ENCODE data around the gene SPAG9.
"Not testable (repeated sequence)": the region's sequence is repeated elsewhere in the genome, so short reads cannot be mapped to it uniquely, and the experiment has no call there.

The SPAG9 gene

DNA sequence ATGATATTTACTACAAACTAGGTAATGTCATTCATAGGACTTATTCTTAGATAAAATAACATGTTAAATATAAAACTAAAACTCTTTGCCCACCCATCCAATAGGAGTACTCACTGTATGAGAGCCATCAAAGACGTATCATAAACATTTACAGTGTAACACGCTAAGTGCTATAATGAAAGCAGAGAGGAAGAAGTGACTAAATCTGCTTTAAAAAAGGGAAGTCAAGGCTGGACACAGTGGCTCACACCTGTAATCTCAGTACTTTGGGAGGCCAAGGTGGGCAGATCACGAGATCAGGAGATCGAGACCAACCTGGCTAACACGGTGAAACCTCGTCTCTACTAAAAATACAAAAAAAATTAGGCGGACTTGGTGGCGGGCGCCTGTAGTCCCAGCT lies 32.4 kb downstream of the SPAG9 start:
- DNase-seq (ENCODE audit: low read depth), result no peak

DNA sequence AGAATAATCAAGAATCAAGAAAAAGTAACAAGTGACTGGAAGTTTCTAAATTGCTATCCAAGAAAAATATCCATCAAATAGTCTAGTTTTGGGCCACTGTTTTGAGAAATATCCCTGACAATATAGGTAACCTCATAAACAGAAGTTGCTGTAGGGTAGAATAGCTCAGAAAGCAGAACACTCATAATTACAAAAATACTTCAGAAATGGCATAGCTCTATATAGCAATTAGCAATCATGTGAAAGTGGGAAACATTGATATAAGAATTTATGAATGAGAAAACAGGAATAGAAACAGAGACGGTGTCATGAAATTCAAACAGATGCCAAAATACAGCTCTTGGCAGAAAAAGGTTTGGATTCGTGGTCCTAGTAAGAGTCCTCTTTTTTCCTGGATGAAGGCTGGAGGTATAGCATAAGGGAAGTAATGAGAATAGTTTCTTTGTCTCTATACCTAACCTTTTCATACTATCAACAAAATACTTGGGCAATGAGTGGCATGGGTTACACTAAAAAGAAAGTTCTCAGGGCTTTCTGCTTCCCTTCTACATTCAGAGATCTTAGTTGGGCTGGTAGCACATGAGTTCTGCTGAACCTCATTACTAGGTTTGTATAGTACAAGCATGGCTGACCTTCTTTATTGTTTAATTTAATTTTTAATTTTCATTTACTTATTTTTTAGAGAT lies 33.5 kb downstream of the SPAG9 start:
- DNase-seq (ENCODE audit: low read depth), result no peak

DNA sequence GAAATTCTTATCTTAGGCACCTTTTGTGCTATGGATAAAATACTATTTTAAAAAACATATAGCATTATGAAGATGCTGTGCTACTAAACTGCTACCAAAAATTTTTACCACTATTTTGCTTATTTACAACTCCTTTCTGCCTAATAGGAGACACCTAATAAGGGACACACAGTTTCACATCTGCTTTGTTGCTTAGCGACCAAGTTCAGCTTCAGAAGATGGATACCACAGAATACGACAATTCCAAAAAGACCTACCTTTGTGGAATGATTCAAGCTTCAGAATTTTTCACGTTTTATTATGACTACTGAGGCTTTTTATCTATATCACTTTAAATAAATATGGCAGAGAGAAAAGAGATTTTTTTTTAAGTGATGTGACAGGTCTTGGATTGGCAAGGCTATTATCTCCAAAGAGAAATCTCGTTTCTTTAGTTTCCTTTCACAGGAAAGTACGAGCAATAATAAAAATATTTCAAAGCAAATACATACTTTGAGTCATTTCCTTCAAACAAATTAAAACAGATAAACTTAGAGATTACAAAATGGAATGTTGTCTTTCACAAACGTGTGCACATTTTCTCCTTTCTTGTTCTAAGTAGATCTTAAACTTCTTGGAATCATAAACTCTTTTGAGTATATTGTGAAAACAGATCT lies 35.4 kb downstream of the SPAG9 start:
- DNase-seq (ENCODE audit: low read depth), result no peak

- no peak for DNase-seq (ENCODE audit: low read depth)
Observed at GRCh38 chr17:51083981-51084380, 36.7 kb downstream of the SPAG9 start.

DNA sequence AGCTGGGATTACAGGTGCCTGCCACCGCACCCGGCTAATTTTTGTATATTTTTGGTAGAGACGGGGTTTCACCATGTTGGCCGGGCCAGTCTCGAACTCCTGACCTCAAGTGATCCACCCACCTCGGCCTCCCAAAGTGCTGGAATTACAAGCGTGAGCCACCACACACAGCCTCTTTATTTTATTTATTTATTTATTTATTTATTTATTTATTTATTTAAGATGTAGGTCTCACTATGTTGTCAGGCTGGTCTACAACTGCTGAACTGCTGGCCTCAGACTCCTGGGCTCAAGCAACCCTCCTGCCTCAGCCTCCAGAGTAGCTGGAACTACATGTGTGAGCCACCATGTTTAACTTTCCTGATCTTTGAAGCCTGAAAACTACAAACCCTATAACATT lies 37.3 kb downstream of the SPAG9 start:
- not testable (repeated sequence) for DNase-seq (ENCODE audit: low read depth)

DNA sequence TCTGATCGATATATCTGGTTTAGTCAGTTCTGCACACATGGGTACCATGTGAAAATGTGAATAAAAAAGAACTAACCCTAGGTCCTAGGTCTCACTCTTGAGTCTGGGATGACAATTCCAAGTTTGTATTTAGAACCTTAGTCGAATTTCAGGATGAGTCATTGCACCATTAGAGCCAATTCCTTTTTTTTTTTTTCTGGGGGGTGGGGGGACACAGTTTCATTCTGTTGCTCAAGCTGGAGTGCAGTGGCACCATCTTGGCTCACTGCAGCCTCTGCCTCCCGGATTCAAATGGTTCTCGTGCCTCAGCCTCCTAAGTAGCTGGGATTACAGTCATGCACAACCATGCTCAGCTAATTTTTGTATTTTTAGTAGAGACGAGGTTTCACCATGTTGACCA lies 41.6 kb downstream of the SPAG9 start:
- DNase-seq (ENCODE audit: low read depth), result no peak

- no peak for DNase-seq (ENCODE audit: low read depth)
Observed at GRCh38 chr17:51078009-51078592, 42.6 kb downstream of the SPAG9 start.

GRCh38 chr17:51076821-51077220 lies 43.8 kb downstream of the SPAG9 start:
- no peak for DNase-seq (ENCODE audit: low read depth)

DNA sequence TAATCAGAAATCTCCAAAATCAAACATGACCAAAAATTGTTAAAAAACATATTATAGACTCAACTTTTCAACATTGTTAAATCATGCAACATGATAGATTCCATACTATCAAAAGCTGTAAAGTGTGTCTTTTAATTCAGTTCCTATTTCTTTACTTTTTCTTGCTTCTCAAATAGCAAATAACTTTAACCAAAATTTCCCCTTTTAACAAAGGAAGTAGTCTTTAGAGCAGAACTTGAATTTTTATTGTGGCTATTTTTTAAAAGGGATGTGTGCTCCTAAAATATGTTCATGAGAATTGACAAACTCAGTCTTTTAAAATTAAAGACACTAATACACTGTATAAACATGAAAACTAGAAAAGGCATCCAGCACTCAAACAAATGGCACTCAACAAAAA lies 49.1 kb downstream of the SPAG9 start:
- no peak for DNase-seq (ENCODE audit: low read depth)

GRCh38 chr17:51065466-51065865 lies 55.2 kb downstream of the SPAG9 start:
- no peak for DNase-seq (ENCODE audit: low read depth)

DNA sequence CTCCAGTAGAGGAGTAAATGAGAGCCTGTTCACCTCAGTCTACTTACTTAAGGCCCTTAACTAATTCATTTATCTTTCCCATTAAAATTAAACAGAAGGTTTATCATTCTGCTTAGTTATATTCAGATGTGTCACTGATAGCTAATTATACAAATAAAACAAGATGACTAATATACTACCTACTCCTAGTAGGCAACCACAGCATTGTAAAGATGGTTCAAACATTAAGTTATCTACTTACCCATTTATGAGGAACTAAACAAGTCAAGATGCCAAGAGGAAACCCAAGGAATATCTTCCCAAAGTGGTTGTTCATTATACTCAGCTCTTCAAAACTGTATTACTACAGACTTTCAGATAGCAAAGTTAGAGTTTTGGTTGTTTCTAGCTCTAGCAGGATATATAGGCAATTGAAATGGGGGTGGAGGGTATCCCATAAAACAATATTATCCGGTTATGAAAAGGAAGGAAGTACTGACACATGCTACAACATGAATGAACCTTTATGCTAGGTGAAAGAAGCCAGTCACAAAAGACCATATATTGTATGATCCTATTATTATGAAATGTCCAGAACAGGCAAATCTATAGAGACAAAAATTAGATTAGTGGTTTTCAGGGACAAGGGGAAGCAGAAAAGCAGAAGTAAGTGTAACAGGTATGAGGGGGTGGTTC lies 56.5 kb downstream of the SPAG9 start:
- DNase-seq (ENCODE audit: low read depth), result no peak

GRCh38 chr17:51060396-51060795 lies 60.3 kb downstream of the SPAG9 start:
- DNase-seq (ENCODE audit: low read depth), result no peak

DNA sequence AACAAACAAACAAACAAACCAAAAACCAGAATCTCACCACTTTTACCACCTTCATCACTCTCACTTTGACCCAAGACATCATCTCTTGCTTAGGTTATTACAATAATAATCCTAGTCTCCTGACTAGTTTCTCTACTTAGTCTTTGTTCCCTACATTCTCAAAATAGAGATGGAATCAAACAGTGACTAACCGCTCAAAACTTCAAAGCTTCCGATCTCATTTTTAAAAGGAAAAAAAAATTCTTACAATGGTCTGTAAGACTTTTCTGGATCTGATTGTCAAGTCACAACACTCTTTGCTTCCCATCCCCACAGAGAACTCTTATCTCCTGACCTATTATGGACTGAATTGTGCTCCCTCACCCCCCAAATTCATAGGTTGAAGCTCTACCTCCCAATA lies 60.9 kb downstream of the SPAG9 start:
- no peak for DNase-seq (ENCODE audit: low read depth)

- DNase-seq (ENCODE audit: low read depth), result no peak
Observed at GRCh38 chr17:51057534-51057933, 63.1 kb downstream of the SPAG9 start.

- DNase-seq (ENCODE audit: low read depth), result no peak
Observed at GRCh38 chr17:51056813-51057510, 63.7 kb downstream of the SPAG9 start.

- no peak for DNase-seq (ENCODE audit: low read depth)
Observed at GRCh38 chr17:51054748-51055147, 65.9 kb downstream of the SPAG9 start.

DNA sequence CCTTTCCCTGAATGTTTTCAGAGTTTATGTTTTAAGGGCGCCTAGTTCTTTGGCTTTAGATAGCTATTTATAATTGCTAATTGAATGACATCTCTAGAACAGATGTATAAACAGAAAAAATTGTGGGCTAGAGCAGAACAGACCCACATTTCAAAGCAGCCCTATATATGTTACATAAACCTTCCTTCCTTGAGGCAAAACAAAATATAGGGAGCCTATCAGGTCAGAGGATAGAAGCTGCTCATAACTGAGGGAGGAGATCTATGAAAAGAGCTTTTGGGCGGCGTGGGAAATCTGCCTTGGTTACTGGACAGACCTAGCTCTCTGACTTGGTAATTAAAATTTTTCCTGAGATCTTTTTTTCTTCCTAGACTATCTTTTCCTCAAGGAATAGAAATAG lies 68.4 kb downstream of the SPAG9 start:
- DNase-seq (ENCODE audit: low read depth), result no peak

- no peak for DNase-seq (ENCODE audit: low read depth)
Observed at GRCh38 chr17:51050291-51051033, 70.2 kb downstream of the SPAG9 start.

DNA sequence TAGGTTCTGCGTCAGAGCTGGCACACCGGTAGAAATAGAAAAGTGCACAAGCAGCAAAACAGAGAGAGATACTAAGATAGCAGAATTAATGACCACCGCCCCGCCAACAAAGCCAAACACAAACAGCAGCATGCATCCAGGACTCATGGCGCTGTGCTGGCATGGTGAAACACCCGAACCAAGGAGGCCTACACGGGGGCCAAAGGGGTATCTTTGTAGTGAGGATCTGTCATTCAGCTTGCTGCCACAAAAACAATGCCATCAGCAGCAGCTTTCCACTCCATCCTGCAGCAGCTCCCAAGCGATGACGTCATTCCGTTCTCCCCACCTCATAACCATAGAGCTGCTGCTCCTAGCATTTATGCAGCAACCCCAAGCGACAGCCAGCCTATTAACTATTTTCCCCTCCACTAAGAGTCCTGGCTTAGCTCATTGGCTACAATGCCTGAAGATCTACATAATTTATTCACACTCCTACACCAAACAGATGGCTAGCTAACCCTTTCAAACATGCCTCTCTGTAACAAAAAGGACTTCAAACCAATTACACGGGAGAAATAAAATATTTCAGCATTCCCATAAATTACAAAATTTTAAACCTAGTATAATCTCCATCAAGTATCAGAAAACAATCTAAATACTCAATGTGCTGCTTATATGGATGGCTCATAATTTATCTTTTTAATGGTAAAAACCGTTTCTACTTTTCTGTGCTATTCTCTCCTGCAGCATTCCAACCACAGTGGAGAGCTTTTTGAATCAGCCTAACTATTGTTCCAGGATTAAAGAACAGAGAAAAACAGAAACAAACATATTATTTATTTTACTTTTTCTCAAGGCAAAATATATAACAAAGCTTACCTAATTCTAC lies 73.9 kb downstream of the SPAG9 start:
- no peak for DNase-seq (ENCODE audit: low read depth)

GRCh38 chr17:51046046-51046445 lies 74.6 kb downstream of the SPAG9 start:
- DNase-seq (ENCODE audit: low read depth), result no peak

- no peak for DNase-seq (ENCODE audit: low read depth)
Observed at GRCh38 chr17:51045621-51046020, 75.0 kb downstream of the SPAG9 start.

Measured in activated T-cell treated with anti-CD3 and anti-CD28 coated beads for 24 hours (primary cell).